Activated CD4-positive, alpha-beta T cell treated with anti-CD3 and anti-CD28 coated beads for 4 hours (primary cell): Measurements from ENCODE around the gene LEMD1.
"Not testable (repeated sequence)": the region's sequence is repeated elsewhere in the genome, so short reads cannot be mapped to it uniquely, and the experiment has no call there.

Source experiments
- DNase-seq, 2 donors: peaks; one replicate each; pipeline ENCODE4 v3.0.0-alpha.2; 2020

LEMD1 gene

GRCh38 chr1:205445646-205445935 is 23.7 kb upstream of the LEMD1 start:
- DNase-seq, result no peak

DNA sequence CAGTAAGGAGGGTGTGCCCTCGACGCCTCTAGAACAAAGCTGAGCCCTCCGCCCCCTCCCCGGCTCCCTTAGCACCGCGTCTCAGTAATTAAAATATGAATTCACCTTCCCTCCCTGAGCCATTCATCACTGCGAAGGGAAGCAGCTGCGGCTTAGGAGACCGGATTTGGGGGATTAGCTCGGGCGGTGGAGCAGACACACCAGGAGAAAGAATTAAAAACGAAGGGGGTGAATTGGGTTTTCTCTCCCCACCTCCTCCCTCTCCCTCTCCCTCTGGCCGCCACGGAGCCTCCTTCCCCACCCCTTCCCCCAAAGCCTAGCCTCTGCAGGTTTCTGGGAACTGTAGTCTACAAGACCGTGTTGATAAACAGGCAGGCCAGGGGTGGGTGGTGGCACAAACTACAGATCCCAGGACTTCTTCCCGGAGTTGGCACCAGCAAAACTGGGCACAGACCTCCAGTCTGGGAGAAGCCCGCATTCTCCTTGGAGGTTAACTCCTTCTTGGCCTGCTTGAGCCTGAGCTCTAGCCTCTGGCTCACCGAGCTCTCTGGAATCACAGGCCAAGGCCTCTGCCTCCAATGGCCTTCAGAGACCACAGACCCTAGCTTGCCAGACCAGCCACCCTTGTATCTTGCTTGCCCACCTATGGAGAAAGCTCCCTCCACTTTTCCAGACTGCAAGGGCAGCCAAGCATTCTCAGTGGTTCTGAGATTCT is 23.2 kb upstream of the LEMD1 start:
- no peak for DNase-seq

DNA sequence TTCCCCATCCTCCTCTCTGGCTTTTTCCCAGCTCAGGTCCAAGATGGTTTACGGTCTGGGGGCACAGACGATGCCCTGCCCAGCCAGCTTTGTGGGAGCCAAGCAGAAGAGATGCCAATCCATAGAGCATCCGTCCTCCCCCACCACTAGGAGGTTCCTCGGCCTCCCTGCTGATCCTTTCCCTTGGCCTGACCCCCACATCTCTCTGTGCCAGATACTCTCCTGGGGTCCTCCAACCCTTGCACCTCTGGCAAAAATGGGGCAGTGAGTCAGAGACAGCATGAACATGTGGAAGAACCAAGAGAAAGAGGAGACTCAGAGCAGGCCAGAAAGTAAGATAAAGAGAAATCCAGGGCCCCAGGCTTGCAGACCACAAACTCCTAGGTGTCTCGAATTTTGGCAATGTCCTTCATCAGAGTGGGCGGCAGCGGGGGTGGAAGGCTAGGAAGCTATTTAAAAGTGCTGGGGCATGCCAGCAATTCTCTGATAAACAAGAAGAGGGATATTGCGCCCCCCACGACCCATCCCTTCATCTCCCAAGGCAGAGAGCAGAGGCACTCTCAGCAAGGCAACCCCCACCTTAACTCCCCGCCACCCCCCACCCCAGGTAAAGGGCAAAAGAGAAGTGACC is 22.6 kb upstream of the LEMD1 start:
- DNase-seq, result no peak

- DNase-seq, result no peak
Observed at GRCh38 chr1:205443585-205444299, 21.9 kb upstream of the LEMD1 start.

DNA sequence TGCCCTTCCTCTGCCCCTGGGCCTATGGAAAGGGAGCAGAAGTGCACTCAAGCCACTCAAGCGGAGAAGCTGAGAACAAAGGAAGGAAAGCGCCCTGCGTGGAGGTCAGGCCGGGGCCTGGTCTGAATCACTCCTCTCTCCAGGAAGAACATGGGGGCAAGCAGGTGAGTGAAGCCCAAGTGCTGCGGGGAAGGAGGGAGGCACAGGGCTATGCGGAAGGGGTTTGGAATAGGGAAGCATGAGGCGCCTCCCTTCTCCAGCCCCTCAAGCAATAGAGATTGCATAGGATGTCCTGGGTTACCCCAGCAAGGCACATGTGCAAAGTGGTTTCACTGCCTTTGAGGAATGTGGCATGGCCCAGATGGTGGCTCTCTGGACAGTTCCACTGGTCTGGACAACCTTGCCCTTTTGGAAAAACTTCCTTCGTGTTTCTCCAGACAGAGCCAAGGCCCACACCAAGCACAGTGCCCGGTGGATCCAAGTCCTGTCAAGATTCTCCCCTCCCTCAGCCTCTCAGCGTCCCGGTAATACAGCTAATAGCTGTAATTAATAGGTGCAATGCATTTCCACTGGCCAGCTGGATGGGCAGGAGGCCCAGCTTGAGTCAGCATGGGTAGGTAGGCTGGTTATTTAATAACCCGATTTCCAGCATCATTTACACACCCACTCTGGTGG is 20.3 kb upstream of the LEMD1 start:
- no peak for DNase-seq

- DNase-seq, result no peak
Observed at GRCh38 chr1:205441716-205442050, 19.8 kb upstream of the LEMD1 start.

- no peak for DNase-seq
Observed at GRCh38 chr1:205441318-205441633, 19.4 kb upstream of the LEMD1 start.

- peak; percentile 55 to 68 for DNase-seq
Observed at GRCh38 chr1:205440476-205441317, 18.8 kb upstream of the LEMD1 start.

DNA sequence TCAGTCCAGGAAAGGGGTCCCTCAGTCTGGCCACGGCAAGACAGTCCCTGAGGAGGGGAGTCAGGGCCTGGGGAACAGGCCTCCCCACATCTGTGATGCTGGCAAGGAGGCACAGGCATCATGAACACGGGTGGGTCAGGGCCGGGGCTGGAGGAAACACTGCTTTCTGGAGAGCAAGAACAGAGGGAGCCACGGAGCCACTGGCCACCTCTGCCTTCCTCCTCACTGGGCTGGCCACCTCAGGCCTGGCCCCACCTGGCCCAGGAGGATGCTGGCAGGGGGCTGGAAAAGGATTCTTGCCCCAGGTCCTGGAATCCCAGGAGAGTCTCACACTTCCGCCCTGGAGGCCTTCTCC is 18.2 kb upstream of the LEMD1 start:
- DNase-seq, result no peak

- DNase-seq, result no peak
Observed at GRCh38 chr1:205438213-205439158, 16.6 kb upstream of the LEMD1 start.

- DNase-seq, result no peak
Observed at GRCh38 chr1:205437570-205437969, 15.7 kb upstream of the LEMD1 start.

GRCh38 chr1:205436776-205437410 is 15.0 kb upstream of the LEMD1 start:
- DNase-seq, result no peak

DNA sequence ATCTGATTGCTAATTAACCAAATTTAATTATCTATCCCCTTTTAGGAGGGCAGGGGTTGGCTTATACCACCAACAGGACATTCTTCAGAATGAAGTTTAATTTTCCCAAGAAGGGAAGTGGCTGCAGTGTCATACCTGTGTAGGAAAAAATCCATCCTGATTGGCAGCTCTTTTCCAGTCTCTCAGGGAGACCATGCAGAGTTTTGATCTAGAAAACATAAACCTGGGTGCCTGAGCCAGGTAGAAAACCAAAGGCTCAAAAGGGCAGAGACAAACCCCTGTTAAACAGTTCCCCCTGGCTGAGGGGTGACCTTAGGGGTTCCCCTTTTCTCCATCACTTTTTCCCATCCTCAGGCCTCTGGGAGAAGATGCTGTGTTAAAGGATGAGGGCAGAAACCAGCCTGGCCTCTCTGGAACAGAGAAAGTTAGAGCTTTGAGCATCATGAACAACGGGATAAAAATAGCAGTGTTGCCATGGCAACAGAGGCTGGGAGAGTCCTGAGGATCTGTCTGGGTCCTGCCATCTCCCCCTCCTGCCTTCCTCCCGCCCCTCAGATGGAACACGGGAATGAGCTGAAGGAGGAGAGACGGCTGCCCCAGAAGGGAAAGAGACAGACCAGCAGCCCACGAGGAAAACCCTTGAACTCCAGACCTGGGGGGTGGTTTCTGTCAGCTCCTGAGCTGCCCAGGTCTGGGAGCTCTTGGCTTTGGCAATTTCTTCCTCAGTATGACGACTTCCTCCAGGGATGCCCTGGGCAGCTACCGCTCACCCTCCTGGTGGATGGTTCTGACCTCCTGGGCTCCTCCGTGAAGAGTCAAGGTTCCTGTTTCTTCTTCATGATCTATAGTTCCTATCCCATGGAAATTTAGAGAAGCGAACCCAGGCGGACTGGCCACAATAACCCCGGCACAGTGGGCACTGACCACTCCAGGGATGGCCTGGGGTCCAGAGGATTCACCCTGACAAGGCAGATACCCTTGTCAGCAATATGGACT is 14.0 kb upstream of the LEMD1 start:
- DNase-seq, result no peak

- DNase-seq, result no peak
Observed at GRCh38 chr1:205434738-205435137, 12.9 kb upstream of the LEMD1 start.

DNA sequence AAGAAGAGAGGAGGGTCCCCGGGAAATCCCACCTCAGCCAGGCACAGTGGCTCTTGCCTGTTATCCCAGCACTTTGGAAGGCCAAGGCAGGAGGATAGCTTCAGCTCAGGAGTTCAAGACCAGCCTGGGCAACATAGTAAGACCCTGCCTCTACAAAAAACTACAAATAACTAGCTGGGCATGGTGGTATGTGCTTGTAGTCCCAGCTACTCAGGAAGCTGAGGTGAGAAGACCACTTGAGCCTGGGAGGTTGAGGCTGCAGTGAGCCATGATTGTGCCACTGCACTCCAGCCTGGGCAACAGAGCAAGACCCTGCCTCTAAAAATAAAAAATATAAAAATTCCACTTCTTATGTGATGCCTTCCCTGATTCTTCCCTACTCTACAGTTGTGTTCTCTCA is 10.8 kb upstream of the LEMD1 start:
- DNase-seq, result not testable (repeated sequence)

DNA sequence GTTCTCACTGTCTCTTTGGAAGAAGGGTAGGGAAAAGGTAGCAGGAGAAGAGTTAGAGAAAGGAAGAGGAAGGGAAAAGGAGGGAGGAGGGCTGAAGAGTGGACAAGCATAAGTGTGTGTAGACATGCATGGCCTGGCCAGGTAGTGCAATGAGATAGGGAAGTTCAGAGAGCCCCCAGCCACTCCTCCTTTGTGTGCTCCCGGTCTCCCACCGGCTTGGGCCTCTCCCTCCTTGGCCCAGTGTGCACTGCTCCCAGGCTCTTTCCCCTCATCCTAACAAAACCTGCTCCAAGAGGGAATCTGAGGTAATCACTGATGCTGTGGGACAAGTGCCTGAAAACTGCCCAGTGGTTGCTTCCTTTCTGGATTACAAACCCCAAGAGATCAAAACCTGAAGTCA is 10.3 kb upstream of the LEMD1 start:
- no peak for DNase-seq

DNA sequence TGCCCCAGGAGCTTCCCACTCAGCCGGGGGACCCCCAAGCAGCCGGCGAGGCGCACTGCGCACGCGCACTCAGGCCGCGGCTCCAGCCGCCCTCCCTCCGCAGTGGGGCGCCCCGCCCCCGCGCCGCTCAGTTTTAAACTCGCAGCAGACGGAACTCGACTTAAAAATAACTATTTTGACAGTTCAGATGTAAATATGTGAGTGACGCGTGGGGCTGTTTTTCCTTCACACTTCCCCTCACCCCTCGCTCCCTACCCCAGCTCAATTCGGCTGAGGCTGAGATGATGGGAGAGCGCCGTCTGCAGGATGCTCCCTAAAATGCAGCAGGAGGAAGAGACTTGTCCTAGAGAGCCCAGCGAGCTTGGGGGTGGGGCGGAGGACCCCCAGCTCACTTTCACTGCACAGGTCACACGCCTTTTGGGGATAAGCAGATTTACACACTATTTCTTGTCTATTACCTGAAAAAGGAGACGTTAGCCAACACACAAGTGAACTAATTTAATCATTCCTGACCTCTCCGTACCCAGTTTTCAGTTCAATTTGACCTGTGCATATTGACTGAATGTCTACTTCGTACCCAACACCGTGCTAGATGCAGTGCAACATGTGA is 8.9 kb upstream of the LEMD1 start:
- peak; percentile 42 to 48 for DNase-seq

GRCh38 chr1:205429762-205430695 is 8.2 kb upstream of the LEMD1 start:
- no peak for DNase-seq
